Fibroblast of the aortic adventitia (primary cell): ENCODE data around the gene JAKMIP2. TPM values are rescaled to one million over a fixed set of nuclear protein-coding genes. Genes with fewer than 3 reads are reported as not detected.

Source experiments
- DNase-seq: peaks from one replicate; pipeline ENCODE4 v3.0.0-alpha.2; 2010; ENCODE audit warnings: low read depth
- H3K4me3 ChIP-seq: 2 replicates; pipeline ENCODE4 v1.5.1; 2011; ENCODE audit warnings: low read depth, mild to moderate bottlenecking, control low read depth, low read length, moderate library complexity
- CTCF ChIP-seq: IDR thresholded peaks from 2 replicates; pipeline ENCODE4 v1.5.1; 2011; ENCODE audit warnings: mild to moderate bottlenecking, low read length, control low read depth, inconsistent platforms; ENCODE audit not compliant: insufficient read depth
- total RNA-seq: library from RNA; depleted of rRNA; stranded (reverse); fragments of >200 nt; gene quantifications from 2 replicates; pipeline ENCODE4 v1.2.3, GENCODE V29; 2012; ENCODE audit warnings: low replicate concordance

The JAKMIP2 gene
- total RNA-seq, 1 donor: 1.4 TPM

GRCh38 chr5:147690595-147690994 lies 91.9 kb downstream of the JAKMIP2 start:
- DNase-seq: no peak
- TF ChIP-seq CTCF: no peak
- no peak overlapping the region for H3K4me3 ChIP-seq

- no peak for TF ChIP-seq CTCF
- no peak for DNase-seq
- H3K4me3 ChIP-seq: no peak overlapping the region
Observed at GRCh38 chr5:147689426-147689825, 93.1 kb downstream of the JAKMIP2 start.

GRCh38 chr5:147688656-147689356 lies 93.7 kb downstream of the JAKMIP2 start:
- no peak for TF ChIP-seq CTCF

GRCh38 chr5:147687118-147687517 lies 95.4 kb downstream of the JAKMIP2 start:
- no peak for TF ChIP-seq CTCF
- DNase-seq: no peak
- H3K4me3 ChIP-seq: no peak overlapping the region

More at GRCh38 chr5:147688656-147689356, 93.7 kb downstream of the JAKMIP2 start:
- no peak overlapping the region for H3K4me3 ChIP-seq
- peak; percentile 27 for DNase-seq

GRCh38 chr5:147686421-147686820 lies 96.1 kb downstream of the JAKMIP2 start:
- no peak for DNase-seq
- no peak for TF ChIP-seq CTCF
- H3K4me3 ChIP-seq: no peak overlapping the region

GRCh38 chr5:147685993-147686392 lies 96.5 kb downstream of the JAKMIP2 start:
- DNase-seq: no peak
- TF ChIP-seq CTCF: no peak
- H3K4me3 ChIP-seq: no peak overlapping the region

GRCh38 chr5:147675168-147675567 lies 107.4 kb downstream of the JAKMIP2 start:
- DNase-seq: no peak
- no peak overlapping the region for H3K4me3 ChIP-seq
- no peak for TF ChIP-seq CTCF
